HepG2 (cell line): ENCODE measurements around the gene RPTOR. TPM values are rescaled to one million over a fixed set of nuclear protein-coding genes. Genes with fewer than 3 reads are reported as not detected.

Source experiments
- ATAC-seq: fragments of 200-7000 bp; cut with Tn5 transposase; 3 replicates; pipeline ENCODE4 v1.9.1; 2020; ENCODE audit warnings: mild to moderate bottlenecking, moderate library complexity
- BruUV-seq: library from RNA; stranded (reverse); fragments of 400-500 nt; replicated peaks from 2 replicates; lab custom pipeline; 2021; lab: Mats Ljungman, UMichigan
- CTCF ChIA-PET: fragments of 300-600 bp; formaldehyde crosslinking; extraction: SDS; loops from one replicate; lab custom pipeline; 2021; ENCODE audit warnings: low total read pairs, inconsistent platforms, low intra/inter-chr PET ratio; lab: Yijun Ruan, JAX
- POLR2A ChIA-PET: fragments of 350-600 bp; sonication (Branson Sonifier 250); formaldehyde crosslinking; loops from one replicate; lab custom pipeline; 2020; ENCODE audit warnings: antibody characterized with exemption, inconsistent platforms; lab: Yijun Ruan, JAX
- DNase-seq: peaks from one replicate; pipeline ENCODE4 v3.0.0-alpha.2; 2015; ENCODE audit warnings: low spot score
- FAIRE-seq: peaks from 3 replicates; lab custom pipeline; 2011; peaks lifted over from hg19 to GRCh38; lab: Jason Lieb, UNC
- H2AFZ ChIP-seq: one replicate; pipeline ENCODE4 v1.6.1; 2011; ENCODE audit warnings: low read length, inconsistent platforms
- H3K27ac ChIP-seq: fragments of 300-600 bp; 3 replicates; pipeline ENCODE4 v1.8.0; 2011; ENCODE audit warnings: mixed run types, mild to moderate bottlenecking, mixed read lengths, low read length, inconsistent platforms; ENCODE audit not compliant: insufficient read depth; ENCODE audit errors: extremely low read length
- H3K27me3 ChIP-seq, 2 experiments: fragments of 200-600 bp in 1 of 2; 2 replicates in 1 of 2; 3 replicates in 1 of 2; pipeline versions ENCODE4 v1.6.0 to v1.8.0; 2011; ENCODE audit warnings: low read length in 2 of 2, mild to moderate bottlenecking in 2 of 2, moderate library complexity in 2 of 2, inconsistent platforms in 1 of 2; ENCODE audit not compliant: insufficient read depth in 2 of 2, control insufficient read depth in 1 of 2
- H3K36me3 ChIP-seq, 2 experiments: fragments of 200-600 bp in 1 of 2; replicated peaks in 1 of 2; 2 replicates in 1 of 2; 3 replicates in 1 of 2; pipeline versions ENCODE4 v1.5.1 to v1.8.0; 2011; ENCODE audit warnings: low read length in 2 of 2, inconsistent platforms in 1 of 2; ENCODE audit not compliant: insufficient read depth in 2 of 2, control insufficient read depth in 1 of 2
- H3K4me1 ChIP-seq: 2 replicates; pipeline ENCODE4 v1.5.1; 2012; ENCODE audit warnings: low read length, inconsistent platforms; ENCODE audit not compliant: insufficient read depth
- H3K4me2 ChIP-seq: 2 replicates; pipeline ENCODE4 v1.6.0; 2011; ENCODE audit warnings: low read depth, low read length, inconsistent platforms
- H3K4me3 ChIP-seq, 3 experiments: fragments of 200-600 bp in 1 of 3; sonication (generic), shearing (Covaris generic) in 1 of 3; replicated peaks in 1 of 3; 2 replicates each; pipeline ENCODE4 v1.5.1; 2011 to 2016; ENCODE audit warnings: low read length in 3 of 3, inconsistent platforms in 2 of 3, low read depth in 2 of 3, mild to moderate bottlenecking in 2 of 3, control low read depth in 1 of 3, mixed read lengths in 1 of 3; ENCODE audit not compliant: insufficient read depth in 1 of 3
- H3K79me2 ChIP-seq: one replicate; pipeline ENCODE4 v1.6.1; 2011; ENCODE audit warnings: low read length, inconsistent platforms; ENCODE audit not compliant: insufficient read depth
- H3K9ac ChIP-seq: 2 replicates; pipeline ENCODE4 v1.6.0; 2011; ENCODE audit warnings: mild to moderate bottlenecking, low read depth, low read length, inconsistent platforms; ENCODE audit not compliant: insufficient read depth
- H3K9me3 ChIP-seq: 2 replicates; pipeline ENCODE4 v1.5.1; 2012; ENCODE audit warnings: mild to moderate bottlenecking, low read length
- H4K20me1 ChIP-seq: 2 replicates; pipeline ENCODE4 v1.6.0; 2011; ENCODE audit warnings: inconsistent platforms, mild to moderate bottlenecking, low read length, moderate library complexity; ENCODE audit not compliant: insufficient read depth
- EED ChIP-seq: sonication (generic); formaldehyde crosslinking; IDR thresholded peaks from 2 replicates; pipeline ENCODE4 v1.5.0; 2020; ENCODE audit warnings: mild to moderate bottlenecking, missing genetic modification reagents
- HOXA5 ChIP-seq: sonication (generic); formaldehyde crosslinking; IDR thresholded peaks from 2 replicates; pipeline ENCODE4 v1.4.0; 2020; ENCODE audit warnings: missing genetic modification reagents
- NFKBIZ ChIP-seq: IDR thresholded peaks from 2 replicates; pipeline ENCODE4 v1.6.1; 2018; ENCODE audit warnings: missing genetic modification reagents, missing compliant biosample characterization
- RBM22 ChIP-seq: fragments of 200-400 bp; formaldehyde crosslinking; optimal IDR thresholded peaks from 2 replicates; pipeline ENCODE3; 2017; ENCODE audit warnings: mild to moderate bottlenecking, low read length, moderate library complexity
- SIN3A ChIP-seq: IDR thresholded peaks from 2 replicates; pipeline ENCODE4 v1.6.1; 2011; ENCODE audit warnings: low read depth, mild to moderate bottlenecking, control low read depth, low read length, borderline replicate concordance
- TARDBP ChIP-seq: sonication (generic); formaldehyde crosslinking; IDR thresholded peaks from 2 replicates; pipeline ENCODE4 v1.8.0; 2022; ENCODE audit warnings: mild to moderate bottlenecking, missing genetic modification reagents
- TBL1XR1 ChIP-seq: fragments of 150-350 bp; IDR thresholded peaks from 2 replicates; pipeline ENCODE4 v1.6.1; 2014; ENCODE audit warnings: borderline replicate concordance, low read length; ENCODE audit not compliant: partially characterized antibody
- TFAP4 ChIP-seq: sonication (generic); IDR thresholded peaks from 2 replicates; pipeline ENCODE4 v1.6.1; 2016; ENCODE audit warnings: low read depth, borderline replicate concordance
- ZC3H4 ChIP-seq: sonication (generic); formaldehyde crosslinking; IDR thresholded peaks from 2 replicates; pipeline ENCODE4 v1.4.0; 2020; ENCODE audit warnings: missing genetic modification reagents, borderline replicate concordance
- ZFP41 ChIP-seq: sonication (generic); formaldehyde crosslinking; IDR thresholded peaks from 2 replicates; pipeline ENCODE4 v1.4.0; 2020; ENCODE audit warnings: mild to moderate bottlenecking, missing genetic modification reagents, borderline replicate concordance
- ZNF205 ChIP-seq: IDR thresholded peaks from 2 replicates; pipeline ENCODE4 v1.6.1; 2018; ENCODE audit warnings: missing biosample characterization, missing genetic modification reagents
- WGBS: methylation state at CpG from one replicate; pipeline ENCODE4 v1.1.6; 2017; ENCODE audit warnings: low lambda C conversion rate; 5-methylcytosine and 5-hydroxymethylcytosine counted together
- in situ Hi-C: cut with HindIII; loops from 2 replicates; pipeline ENCODE4 v1.10.0; 2017; ENCODE audit warnings: low pct_unique_long_range_greater_than_20kb; ENCODE audit not compliant: extremely low pct_ligation_motif_present
- intact Hi-C: fragments of 100-400 bp; cut with micrococcal nuclease; formaldehyde crosslinking; loops from one replicate; pipeline ENCODE4 v1.10.0; 2022; ENCODE audit not compliant: unreplicated experiment
- polyA plus RNA-seq, 8 experiments: library from polyadenylated mRNA; depleted of rRNA in 3 of 8; stranded (reverse) in 7 of 8; unstranded in 1 of 8; fragments of >200 nt; fragmentation: Illumina TruSeq in 4 of 8; extraction: Trizol in 4 of 8; gene quantifications; 2 replicates each; pipeline versions ENCODE4 v1.2.1 to v1.2.3, GENCODE V29; 2011 to 2016; ENCODE audit warnings: low read depth in 4 of 8, missing spikeins in 1 of 8, mixed read lengths in 1 of 8; ENCODE audit not compliant: insufficient read depth in 1 of 8
- total RNA-seq, 5 experiments: library from RNA; depleted of rRNA; stranded (reverse); fragments of >200 nt; fragmentation: Illumina TruSeq; extraction: Trizol; gene quantifications; 2 replicates each; pipeline ENCODE4 v1.2.3, GENCODE V29; 2016; ENCODE audit warnings: low read depth in 1 of 5
- TF ChIP-seq, protein P1 (sequence below): sonication (generic); formaldehyde crosslinking; IDR thresholded peaks from 2 replicates; pipeline ENCODE4 v1.8.1; 2023; ENCODE audit warnings: missing genetic modification reagents, mild to moderate bottlenecking, borderline replicate concordance
- TF ChIP-seq, protein P2 (sequence below): fragments of 450-650 bp; IDR thresholded peaks from 2 replicates; pipeline ENCODE4 v1.6.1; 2016

The RPTOR gene
- total and polyA plus RNA-seq, 2 of the 13 experiments (the other 11 are each of a cell fraction or from before 2014, with no cell fraction given), result 6.6 to 25.3 TPM

DNA sequence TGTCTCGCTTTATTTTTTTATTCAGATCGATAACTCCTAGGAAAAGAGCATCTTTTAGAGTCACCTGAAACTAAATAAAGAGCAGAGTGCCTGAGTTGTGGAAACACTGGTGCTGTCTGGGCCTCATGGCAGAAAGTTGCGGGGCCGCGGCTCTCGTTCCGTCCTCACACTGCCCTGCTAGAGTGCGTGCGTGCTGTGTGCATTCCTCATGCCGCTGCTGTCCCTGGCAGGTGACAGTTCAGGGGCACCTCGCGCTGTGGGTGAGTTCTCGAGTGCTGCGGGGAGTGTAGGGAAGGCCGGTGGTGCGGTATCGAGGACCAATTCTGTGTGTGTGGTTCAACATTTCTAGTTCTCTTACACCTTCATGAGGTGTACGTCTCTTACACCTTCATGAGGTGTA, 136.6 kb downstream of the RPTOR start (continued):
- TF ChIP-seq ZNF205 (CRISPR knock-in tag), result no peak
- no peak for TF ChIP-seq TFAP4
- no peak for TF ChIP-seq TBL1XR1
- TF ChIP-seq, protein P1, sequence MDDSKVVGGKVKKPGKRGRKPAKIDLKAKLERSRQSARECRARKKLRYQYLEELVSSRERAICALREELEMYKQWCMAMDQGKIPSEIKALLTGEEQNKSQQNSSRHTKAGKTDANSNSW (CRISPR knock-in tag), result no peak

DNA sequence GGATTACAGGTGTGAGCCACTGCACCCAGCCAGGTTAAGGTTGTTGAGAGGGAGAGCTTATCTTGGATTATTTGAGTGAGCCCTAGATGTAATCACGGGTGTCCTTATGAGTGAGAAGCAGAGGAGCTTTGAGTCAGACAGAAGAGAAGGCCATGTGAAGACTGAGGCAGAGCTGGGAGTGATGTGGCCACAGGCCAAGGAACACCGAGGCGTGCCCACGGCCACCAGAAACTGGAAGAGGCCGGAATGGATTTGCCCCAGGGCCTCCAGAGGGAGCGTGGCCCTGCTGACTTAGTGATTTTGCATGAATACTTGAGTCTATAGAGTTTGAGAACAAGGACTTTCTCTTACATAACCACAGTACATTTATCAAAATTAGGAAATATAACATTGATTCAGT, 137.7 kb downstream of the RPTOR start:
- Histone ChIP-seq H3K79me2 (peaks cover 37% of the 10 kb centered on the region), H3K4me2 (no peak overlapping the region), H3K9ac (no peak overlapping the region), H3K27ac (no peak overlapping the region), H3K4me1 (peaks cover 18% of the 10 kb centered on the region), H3K4me3 (no peak overlapping the region), H2AFZ (no peak overlapping the region), H3K36me3 (peaks cover 8 to 18% of the 10 kb centered on the region in 2 experiments), H4K20me1 (no peaks in the 10 kb centered on the region), H3K27me3 (no peaks in the 10 kb centered on the region), H3K9me3 (no peaks in the 10 kb centered on the region)
- in situ Hi-C loops (no loop called here), intact Hi-C loops (no loop called here)
- ChIA-PET CTCF (no interaction called here), POLR2A (no interaction called here)
- 96% methylated on average over 6 of the region's 6 CpGs for WGBS
- DNase-seq (no peak), FAIRE-seq (no peak), ATAC-seq (no peak)
- TF ChIP-seq NFKBIZ (CRISPR knock-in tag) (no peak), EED (no peak), HOXA5 (CRISPR knock-in tag) (no peak), TARDBP (no peak), ZC3H4 (CRISPR knock-in tag) (no peak), ZFP41 (CRISPR knock-in tag) (no peak), SIN3A (no peak), RBM22 (no peak)
- TF ChIP-seq, protein P2, sequence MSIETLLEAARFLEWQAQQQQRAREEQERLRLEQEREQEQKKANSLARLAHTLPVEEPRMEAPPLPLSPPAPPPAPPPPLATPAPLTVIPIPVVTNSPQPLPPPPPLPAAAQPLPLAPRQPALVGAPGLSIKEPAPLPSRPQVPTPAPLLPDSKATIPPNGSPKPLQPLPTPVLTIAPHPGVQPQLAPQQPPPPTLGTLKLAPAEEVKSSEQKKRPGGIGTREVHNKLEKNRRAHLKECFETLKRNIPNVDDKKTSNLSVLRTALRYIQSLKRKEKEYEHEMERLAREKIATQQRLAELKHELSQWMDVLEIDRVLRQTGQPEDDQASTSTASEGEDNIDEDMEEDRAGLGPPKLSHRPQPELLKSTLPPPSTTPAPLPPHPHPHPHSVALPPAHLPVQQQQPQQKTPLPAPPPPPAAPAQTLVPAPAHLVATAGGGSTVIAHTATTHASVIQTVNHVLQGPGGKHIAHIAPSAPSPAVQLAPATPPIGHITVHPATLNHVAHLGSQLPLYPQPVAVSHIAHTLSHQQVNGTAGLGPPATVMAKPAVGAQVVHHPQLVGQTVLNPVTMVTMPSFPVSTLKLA, result no peak
- BruUV-seq, result no TSS peak
